Measurements from ENCODE around the gene PIGL.
"Not testable (repeated sequence)": the region's sequence is repeated elsewhere in the genome, so short reads cannot be mapped to it uniquely, and the experiment has no call there.

The PIGL gene

GRCh38 chr17:16277163-16277562 is 60.2 kb downstream of the PIGL start:
- no peak for DNase-seq

- no peak for DNase-seq
Measured at GRCh38 chr17:16281351-16281750, 64.3 kb downstream of the PIGL start.

GRCh38 chr17:16282522-16282921 is 65.5 kb downstream of the PIGL start:
- no peak for DNase-seq

- no peak for DNase-seq
Measured at GRCh38 chr17:16283705-16284104, 66.7 kb downstream of the PIGL start.

GRCh38 chr17:16285646-16286008 is 68.6 kb downstream of the PIGL start:
- no peak for DNase-seq

GRCh38 chr17:16286009-16286946 is 69.3 kb downstream of the PIGL start:
- DNase-seq = peak; percentile 59

- no peak for DNase-seq
Measured at GRCh38 chr17:16286947-16287562, 70.0 kb downstream of the PIGL start.

- no peak for DNase-seq
Measured at GRCh38 chr17:16287563-16288027, 70.6 kb downstream of the PIGL start.

GRCh38 chr17:16288860-16289571 is 72.0 kb downstream of the PIGL start:
- no peak for DNase-seq

GRCh38 chr17:16293931-16294330 is 76.9 kb downstream of the PIGL start:
- DNase-seq = no peak

- DNase-seq = no peak
Measured at GRCh38 chr17:16294560-16294959, 77.5 kb downstream of the PIGL start.

GRCh38 chr17:16296072-16296471 is 79.1 kb downstream of the PIGL start:
- DNase-seq = not testable (repeated sequence)

GRCh38 chr17:16297367-16298139 is 80.5 kb downstream of the PIGL start:
- no peak for DNase-seq

GRCh38 chr17:16298140-16298662 is 81.2 kb downstream of the PIGL start:
- no peak for DNase-seq

- DNase-seq = no peak
Measured at GRCh38 chr17:16300554-16300953, 83.5 kb downstream of the PIGL start.

- no peak for DNase-seq
Measured at GRCh38 chr17:16301963-16302855, 85.2 kb downstream of the PIGL start.

GRCh38 chr17:16302856-16303255 is 85.8 kb downstream of the PIGL start:
- no peak for DNase-seq

- no peak for DNase-seq
Measured at GRCh38 chr17:16304830-16305229, 87.8 kb downstream of the PIGL start.

GRCh38 chr17:16306211-16306610 is 89.2 kb downstream of the PIGL start:
- no peak for DNase-seq

- not testable (repeated sequence) for DNase-seq
Measured at GRCh38 chr17:16312061-16312460, 95.1 kb downstream of the PIGL start.
